WERI-Rb-1 (cell line): ENCODE results near the gene MAP4K4.
A peak's percentile ranks its signal among the peaks of the same experiment; 100 is the strongest.

Experiments used
- DNase-seq: peaks from one replicate; pipeline ENCODE4 v3.0.0-alpha.2; 2020
- H3K27ac ChIP-seq: fragments of 250-450 bp; sonication (Bioruptor Pico); 2 replicates; pipeline ENCODE4 v1.5.1; 2020; ENCODE audit warnings: mild to moderate bottlenecking, moderate library complexity
- H3K27me3 ChIP-seq: fragments of 250-450 bp; sonication (Bioruptor Pico); 2 replicates; pipeline ENCODE4 v1.5.1; 2021; ENCODE audit warnings: mild to moderate bottlenecking, low read depth, moderate library complexity; ENCODE audit not compliant: insufficient read depth, severe bottlenecking
- H3K36me3 ChIP-seq: fragments of 250-450 bp; sonication (Bioruptor Pico); 2 replicates; pipeline ENCODE4 v1.5.1; 2020; ENCODE audit warnings: mild to moderate bottlenecking, moderate library complexity
- H3K4me3 ChIP-seq: 2 replicates; pipeline ENCODE4 v1.5.1; 2011; ENCODE audit warnings: low read depth, mild to moderate bottlenecking, control low read depth, low read length
- H3K9me3 ChIP-seq: fragments of 250-450 bp; sonication (Bioruptor Pico); 2 replicates; pipeline ENCODE4 v1.5.1; 2021; ENCODE audit warnings: mild to moderate bottlenecking, moderate library complexity; ENCODE audit not compliant: severe bottlenecking
- TF ChIP-seq, protein P1 (sequence below): IDR thresholded peaks from 2 replicates; pipeline ENCODE4 v1.5.1; 2011; ENCODE audit warnings: low read depth, mild to moderate bottlenecking, control low read depth, inconsistent platforms, low read length

Gene MAP4K4

DNA sequence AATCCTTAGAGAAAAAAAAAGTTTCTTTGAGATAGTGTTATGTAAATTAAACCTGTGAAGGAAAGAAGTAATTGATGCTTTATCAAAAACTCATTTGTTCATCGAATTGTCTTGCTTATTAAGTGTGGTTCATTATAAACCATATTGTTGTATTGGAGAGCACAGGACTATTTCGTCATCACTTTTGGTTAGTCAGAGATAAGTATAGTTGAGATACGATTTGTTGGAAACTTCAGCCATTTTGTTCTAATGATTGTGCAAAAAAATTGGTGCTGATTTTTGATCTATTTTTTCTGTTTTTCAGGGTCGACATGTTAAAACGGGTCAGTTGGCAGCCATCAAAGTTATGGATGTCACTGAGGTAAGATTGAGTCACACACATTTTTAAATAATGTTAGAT, 92.9 kb downstream of the MAP4K4 start:
- Histone ChIP-seq H3K36me3 (peaks cover 18% of the 10 kb centered on the region), H3K27me3 (no peaks in the 10 kb centered on the region), H3K4me3 (no peak overlapping the region), H3K27ac (no peak overlapping the region), H3K9me3 (no peaks in the 10 kb centered on the region)
- TF ChIP-seq, protein P1, sequence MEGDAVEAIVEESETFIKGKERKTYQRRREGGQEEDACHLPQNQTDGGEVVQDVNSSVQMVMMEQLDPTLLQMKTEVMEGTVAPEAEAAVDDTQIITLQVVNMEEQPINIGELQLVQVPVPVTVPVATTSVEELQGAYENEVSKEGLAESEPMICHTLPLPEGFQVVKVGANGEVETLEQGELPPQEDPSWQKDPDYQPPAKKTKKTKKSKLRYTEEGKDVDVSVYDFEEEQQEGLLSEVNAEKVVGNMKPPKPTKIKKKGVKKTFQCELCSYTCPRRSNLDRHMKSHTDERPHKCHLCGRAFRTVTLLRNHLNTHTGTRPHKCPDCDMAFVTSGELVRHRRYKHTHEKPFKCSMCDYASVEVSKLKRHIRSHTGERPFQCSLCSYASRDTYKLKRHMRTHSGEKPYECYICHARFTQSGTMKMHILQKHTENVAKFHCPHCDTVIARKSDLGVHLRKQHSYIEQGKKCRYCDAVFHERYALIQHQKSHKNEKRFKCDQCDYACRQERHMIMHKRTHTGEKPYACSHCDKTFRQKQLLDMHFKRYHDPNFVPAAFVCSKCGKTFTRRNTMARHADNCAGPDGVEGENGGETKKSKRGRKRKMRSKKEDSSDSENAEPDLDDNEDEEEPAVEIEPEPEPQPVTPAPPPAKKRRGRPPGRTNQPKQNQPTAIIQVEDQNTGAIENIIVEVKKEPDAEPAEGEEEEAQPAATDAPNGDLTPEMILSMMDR: no peak
- DNase-seq: no peak

DNA sequence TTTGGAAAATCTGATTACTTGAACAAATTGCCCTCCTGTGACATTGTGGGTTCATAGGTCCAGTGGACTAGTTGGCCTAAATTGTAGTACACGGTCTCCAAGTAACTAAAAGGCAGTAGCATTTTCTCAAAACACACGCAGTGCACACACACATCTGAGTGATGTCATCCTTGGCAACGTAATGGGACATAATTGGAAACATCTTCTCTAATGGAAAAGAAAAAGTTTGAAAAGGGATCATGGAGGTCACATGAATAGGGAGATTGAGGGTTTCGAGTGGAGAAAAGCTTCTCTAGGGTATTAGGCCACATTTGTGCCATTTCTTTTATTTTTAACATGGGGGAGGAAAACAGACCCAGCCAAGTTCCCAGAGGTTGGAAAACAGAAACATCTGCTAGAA, 93.3 kb downstream of the MAP4K4 start:
- Histone ChIP-seq H3K36me3 (peaks cover 18% of the 10 kb centered on the region), H3K9me3 (no peaks in the 10 kb centered on the region), H3K4me3 (no peak overlapping the region), H3K27me3 (no peaks in the 10 kb centered on the region), H3K27ac (no peak overlapping the region)
- DNase-seq: no peak
- TF ChIP-seq, protein P1: no peak

DNA sequence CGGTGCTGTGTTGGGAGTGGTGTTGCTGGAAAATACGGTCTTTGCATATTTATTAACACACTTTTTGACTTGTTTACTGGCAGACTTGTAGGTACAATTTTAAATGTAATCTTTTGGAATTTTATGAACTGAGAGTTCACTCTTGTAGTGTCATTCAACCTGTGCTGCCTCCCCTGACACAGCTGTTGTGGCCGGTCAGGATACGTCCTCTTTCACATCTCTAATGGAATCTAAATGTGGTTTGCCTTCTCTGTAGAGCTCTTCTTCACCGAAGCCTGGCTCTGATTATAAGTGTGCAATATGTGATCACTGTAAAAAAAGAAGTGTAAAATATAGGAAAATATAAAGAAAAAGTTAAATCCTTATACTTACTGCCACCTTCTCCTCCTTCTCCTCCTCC, 94.7 kb downstream of the MAP4K4 start:
- TF ChIP-seq, protein P1: no peak
- Histone ChIP-seq H3K9me3 (no peaks in the 10 kb centered on the region), H3K27ac (no peak overlapping the region), H3K36me3 (peaks cover 18% of the 10 kb centered on the region), H3K27me3 (no peaks in the 10 kb centered on the region), H3K4me3 (no peak overlapping the region)
- no peak for DNase-seq

DNA sequence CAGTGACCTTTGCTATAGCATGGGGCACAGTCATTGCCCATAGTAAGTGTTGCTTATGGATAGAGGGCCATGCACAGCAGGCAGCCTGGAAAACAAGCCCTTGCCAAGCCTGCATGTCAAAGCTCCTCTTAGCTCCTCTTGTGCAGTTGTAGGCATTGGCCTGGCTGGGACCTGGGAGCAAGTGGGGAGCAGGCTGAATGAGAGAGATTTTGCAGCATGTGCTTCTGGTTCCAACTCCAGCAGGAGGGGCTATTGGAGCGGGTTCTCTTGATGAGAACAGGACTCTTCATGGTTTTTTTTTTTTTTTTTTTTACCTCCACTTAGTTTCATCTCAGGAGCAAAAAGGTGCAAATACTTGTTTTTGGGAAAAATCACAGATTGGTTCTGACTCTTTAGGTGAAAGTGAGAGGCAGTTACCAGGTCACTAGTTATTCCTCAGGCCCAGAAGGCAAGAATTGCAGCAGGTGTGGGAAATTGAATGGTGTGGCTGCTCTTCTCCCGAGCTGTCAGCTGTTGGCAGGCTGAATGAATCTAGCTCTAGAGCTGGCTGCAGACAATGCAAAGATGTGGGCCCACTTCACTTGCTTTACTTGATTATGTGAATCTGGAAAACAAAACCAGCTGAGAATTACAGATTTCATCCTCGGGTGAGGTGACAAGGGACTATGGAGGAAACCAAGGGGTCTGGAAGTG, 95.9 kb downstream of the MAP4K4 start:
- no peaks in the 10 kb centered on the region for H3K9me3 ChIP-seq
- no peak overlapping the region for H3K27ac ChIP-seq
- peaks cover 18% of the 10 kb centered on the region for H3K36me3 ChIP-seq
- TF ChIP-seq, protein P1: peak; percentile 24; the same call in 1 of the 2 replicates
- DNase-seq: no peak
- H3K27me3 ChIP-seq: no peaks in the 10 kb centered on the region
- no peak overlapping the region for H3K4me3 ChIP-seq

DNA sequence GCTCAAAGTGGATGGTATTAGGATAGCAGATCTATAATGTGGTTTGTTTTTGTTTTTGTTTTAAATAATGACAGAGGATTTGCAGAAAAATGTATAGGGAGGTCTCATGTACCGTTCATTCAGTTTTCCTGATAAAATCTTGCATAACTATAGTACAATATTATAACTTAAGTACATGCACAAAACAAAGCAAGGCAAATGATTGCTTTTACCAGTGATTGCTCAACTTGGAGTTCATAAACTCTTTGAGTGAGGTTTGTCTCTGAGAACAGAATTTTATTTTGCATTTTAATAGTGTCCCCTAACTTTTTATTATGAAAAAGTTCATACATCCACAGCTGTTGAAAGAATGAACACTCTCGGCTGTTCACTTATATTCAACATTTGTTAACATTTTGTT, 96.6 kb downstream of the MAP4K4 start:
- H3K9me3 ChIP-seq: no peaks in the 10 kb centered on the region
- TF ChIP-seq, protein P1: no peak
- H3K27ac ChIP-seq: no peak overlapping the region
- H3K27me3 ChIP-seq: no peaks in the 10 kb centered on the region
- no peak overlapping the region for H3K4me3 ChIP-seq
- H3K36me3 ChIP-seq: peaks cover 18% of the 10 kb centered on the region
- DNase-seq: no peak

DNA sequence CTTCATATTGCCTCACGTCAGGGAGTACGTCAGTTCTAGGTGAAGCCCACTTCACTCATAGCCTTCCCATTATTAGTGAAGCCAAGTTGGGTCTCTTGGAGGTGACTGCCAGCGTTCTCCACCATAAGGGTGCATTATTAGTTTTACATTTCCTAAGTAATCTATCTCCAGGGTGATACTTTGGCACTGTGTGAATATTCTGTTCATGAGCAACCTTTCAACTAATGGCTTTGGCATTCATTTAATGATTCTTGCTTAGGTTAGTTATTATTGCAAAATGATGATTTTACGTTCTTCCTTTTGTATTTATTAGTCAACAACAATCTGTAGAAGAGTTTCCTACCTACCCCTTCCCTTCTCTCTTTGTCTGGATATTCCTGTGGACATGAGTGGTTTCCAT, 97.5 kb downstream of the MAP4K4 start:
- TF ChIP-seq, protein P1: no peak

More for the DNA sequence above, 97.5 kb downstream of the MAP4K4 start:
- Histone ChIP-seq H3K36me3 (peaks cover 18% of the 10 kb centered on the region), H3K9me3 (no peaks in the 10 kb centered on the region), H3K27ac (no peak overlapping the region), H3K4me3 (no peak overlapping the region), H3K27me3 (no peaks in the 10 kb centered on the region)
- DNase-seq: no peak
